Measurements from ENCODE around the gene THSD4.

The THSD4 gene

GRCh38 chr15:71747128-71748083 lies 632.1 kb downstream of the THSD4 start:
- no peak for DNase-seq

- no peak for DNase-seq
Measured at GRCh38 chr15:71748293-71748718, 633.0 kb downstream of the THSD4 start.

- no peak for DNase-seq
Measured at GRCh38 chr15:71749500-71749899, 634.2 kb downstream of the THSD4 start.

GRCh38 chr15:71752128-71752527 lies 636.9 kb downstream of the THSD4 start:
- no peak for DNase-seq

DNA sequence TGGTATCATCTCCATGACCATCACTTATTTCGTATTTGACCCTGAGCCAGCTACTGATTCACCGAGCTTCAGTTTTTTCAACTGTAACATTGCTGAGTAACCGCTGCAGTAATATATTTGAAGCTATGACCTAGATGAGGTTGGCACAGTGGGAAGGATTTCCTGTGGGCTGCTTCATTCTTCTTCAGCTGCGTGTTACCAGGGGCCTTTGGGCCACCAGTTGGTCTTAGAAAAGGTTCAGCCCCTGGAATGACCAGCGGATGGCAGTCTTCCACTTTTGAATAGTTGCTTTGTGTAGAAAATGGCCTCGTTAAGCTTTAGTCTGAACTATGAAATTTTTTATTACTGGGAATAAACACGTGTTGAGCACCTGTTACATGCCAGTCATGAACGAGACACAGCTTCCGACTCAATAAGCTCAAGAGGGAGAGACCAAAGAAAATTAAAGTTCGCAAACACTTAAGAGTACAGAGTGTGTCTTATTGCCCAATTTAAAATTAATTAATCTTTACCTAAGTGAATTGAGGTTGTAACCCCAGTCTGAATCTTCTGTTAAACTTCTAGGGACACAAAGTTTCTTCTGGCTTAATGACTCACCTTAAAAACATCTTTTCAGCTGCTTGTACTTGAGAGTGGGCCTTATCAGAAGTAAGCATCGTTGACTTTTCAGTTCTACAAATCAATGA lies 637.5 kb downstream of the THSD4 start:
- no peak for DNase-seq

DNA sequence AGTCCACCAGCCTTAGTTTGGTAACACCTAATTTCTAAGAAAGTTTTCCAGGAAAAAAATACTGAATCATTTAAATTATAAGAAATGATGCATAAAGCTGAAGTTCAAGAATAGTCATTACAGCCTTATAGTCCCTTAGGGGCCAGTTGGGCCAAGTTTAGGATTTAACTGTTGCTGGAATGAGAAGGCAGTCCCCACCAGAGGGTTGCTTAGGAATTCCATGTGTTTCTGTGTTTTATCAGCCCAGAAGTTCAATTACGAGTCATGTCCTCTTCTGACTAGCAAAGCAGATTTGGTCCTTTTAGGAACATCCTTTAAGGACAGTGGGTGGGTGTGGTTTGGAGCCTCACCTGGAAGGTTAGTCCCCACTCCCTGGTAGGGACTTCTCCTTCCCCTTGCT lies 638.1 kb downstream of the THSD4 start:
- DNase-seq: no peak

- DNase-seq: no peak
Measured at GRCh38 chr15:71754660-71755059, 639.4 kb downstream of the THSD4 start.

GRCh38 chr15:71755092-71755970 lies 640.1 kb downstream of the THSD4 start:
- no peak for DNase-seq

GRCh38 chr15:71756599-71757352 lies 641.5 kb downstream of the THSD4 start:
- no peak for DNase-seq

DNA sequence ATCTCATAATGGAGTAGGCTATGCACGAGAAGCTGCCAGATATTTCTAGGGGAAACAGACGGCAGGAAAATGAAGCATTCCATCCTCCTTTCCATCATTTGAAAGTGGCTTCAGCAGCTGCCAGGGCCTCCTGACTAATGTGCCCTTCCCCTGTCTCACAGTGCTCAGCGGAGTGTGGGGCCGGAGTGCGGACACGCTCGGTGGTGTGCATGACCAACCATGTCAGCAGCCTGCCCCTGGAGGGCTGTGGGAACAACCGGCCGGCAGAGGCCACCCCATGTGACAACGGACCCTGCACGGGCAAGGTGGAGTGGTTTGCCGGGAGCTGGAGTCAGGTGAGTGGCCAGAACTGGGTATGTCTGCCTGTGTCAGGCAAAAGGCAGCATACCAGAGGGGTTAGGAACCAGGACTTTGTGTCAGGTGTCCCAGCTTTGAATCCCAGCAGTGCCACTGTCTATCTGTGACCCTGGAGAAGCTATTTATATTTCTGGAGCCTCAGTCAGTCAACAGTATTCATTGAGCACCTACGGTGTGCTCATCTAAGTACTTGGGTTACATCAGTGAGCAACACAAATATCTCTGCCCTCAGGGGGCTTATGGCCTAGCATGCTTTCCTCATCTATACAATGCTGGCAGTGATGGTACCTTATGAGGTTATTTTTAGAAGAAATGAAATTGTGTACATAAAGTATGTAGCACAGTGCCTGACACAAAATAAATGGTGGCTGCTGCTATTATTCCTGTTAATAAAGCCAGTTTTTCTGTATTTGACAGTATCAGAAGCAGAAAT lies 642.7 kb downstream of the THSD4 start:
- DNase-seq: no peak

GRCh38 chr15:71758711-71759110 lies 643.4 kb downstream of the THSD4 start:
- no peak for DNase-seq

DNA sequence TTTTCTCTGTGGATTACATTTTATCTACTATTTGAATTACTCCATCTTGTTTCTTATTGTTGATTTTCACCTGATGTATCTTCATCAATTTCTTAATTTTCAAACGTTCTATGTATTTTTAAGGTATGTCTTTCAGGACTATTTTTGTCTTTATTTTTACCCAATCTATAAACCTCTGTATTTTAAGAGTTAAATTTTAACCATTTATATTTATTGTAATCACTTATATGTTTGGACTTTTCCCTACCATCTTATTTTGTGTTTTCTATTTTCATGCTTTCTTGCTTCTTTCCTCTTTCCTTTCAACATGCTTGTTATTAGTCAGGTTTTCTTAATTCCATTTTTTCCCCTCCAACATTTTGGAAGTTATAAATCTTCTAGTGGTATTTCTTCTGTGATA lies 645.6 kb downstream of the THSD4 start:
- DNase-seq: no peak

GRCh38 chr15:71761649-71762048 lies 646.4 kb downstream of the THSD4 start:
- no peak for DNase-seq

DNA sequence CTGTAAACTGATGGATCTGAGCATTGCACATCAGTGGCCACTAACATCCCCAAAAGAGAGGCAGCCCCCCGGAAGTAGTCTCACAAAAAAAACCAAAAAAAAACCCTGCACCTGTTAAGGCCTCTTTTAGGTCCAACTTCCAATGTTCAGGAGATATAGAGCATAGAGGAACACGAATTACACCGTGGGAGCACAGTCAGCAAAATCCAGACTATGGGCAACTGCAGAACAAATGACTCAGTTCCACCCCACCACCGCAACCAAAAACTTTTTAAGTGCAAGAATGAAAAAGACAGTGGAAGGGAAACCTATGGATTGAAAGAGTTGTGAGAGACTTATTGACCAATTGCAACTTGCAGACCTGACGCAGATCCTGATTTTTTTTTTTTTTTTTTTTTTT lies 652.9 kb downstream of the THSD4 start:
- DNase-seq: no peak

GRCh38 chr15:71773206-71773859 lies 658.1 kb downstream of the THSD4 start:
- no peak for DNase-seq

DNA sequence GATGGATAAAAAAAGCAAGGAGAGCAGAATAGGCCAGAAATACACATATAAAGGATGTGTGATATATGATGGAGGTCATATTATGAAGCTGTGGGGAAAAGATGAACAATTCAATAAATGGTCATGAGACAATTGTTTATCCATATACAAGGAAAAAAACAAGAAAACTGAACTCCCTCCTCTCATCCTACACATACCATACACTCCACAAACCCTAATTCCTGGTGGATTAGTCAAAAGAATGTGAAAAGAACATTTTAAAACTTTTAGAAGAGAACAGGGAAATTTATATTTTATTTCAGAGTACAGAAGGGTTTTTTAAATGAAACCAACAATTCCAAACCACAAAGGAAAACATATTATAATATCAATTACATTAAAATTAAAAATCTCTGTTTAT lies 660.6 kb downstream of the THSD4 start:
- no peak for DNase-seq

- no peak for DNase-seq
Measured at GRCh38 chr15:71776304-71776703, 661.0 kb downstream of the THSD4 start.

GRCh38 chr15:71777216-71777943 lies 662.1 kb downstream of the THSD4 start:
- no peak for DNase-seq

DNA sequence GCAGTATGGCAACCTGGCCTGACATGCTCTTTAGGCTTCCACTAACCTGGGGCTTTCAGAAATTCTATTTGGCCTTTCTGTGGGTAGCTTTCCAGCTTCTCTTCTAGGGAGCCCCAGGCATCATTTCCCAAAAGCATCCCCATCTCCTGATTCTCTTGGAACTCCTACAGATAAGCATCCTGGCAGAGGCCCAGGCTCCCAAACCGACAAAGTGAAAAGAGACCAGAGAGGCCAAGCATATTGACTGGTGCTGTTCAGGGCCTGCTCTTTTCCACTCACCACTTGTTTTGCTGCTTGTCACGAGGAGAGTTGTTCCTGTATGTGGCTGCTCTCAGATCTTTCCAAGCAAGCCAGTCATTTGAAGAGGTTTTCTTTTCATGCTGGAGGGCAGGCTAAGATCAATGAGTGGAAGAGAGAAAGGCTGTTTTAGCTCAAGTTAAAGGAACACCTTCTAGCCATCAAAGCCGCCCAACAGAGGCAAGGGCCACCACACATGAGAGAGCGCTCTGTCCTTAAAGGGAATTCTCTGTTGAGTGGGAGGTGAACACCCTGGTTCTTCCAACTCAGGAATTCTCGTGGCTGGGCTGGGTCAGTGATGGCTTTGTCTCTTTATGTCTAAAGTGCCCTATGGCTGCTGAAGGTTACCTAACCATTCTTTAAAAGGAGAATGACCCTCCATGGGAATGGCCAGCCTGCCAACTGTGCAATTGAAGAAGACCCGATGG lies 664.0 kb downstream of the THSD4 start:
- DNase-seq: no peak
